Measurements from ENCODE around the gene TMEM250.

- TF ChIP-seq, protein P1, sequence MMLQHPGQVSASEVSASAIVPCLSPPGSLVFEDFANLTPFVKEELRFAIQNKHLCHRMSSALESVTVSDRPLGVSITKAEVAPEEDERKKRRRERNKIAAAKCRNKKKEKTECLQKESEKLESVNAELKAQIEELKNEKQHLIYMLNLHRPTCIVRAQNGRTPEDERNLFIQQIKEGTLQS (IDR thresholded peaks at IDR 0.05), result no peak
- TF ChIP-seq RAD21 (IDR thresholded peaks at IDR 0.05; ENCODE audit: low read depth), result no peak
- TF ChIP-seq CTCF (IDR thresholded peaks at IDR 0.05 in 2 of 3, conservative IDR thresholded peaks at IDR 0.05 in 1 of 3; ENCODE audit: borderline replicate concordance in 1 of 3, insufficient read depth in 1 of 3, low read depth in 2 of 3, low read length in 2 of 3), result no peak
- no peak for TF ChIP-seq POLR2A (IDR thresholded peaks at IDR 0.05; ENCODE audit: borderline replicate concordance, extremely low read depth, insufficient read depth, insufficient read length)
- TF ChIP-seq, protein P2, sequence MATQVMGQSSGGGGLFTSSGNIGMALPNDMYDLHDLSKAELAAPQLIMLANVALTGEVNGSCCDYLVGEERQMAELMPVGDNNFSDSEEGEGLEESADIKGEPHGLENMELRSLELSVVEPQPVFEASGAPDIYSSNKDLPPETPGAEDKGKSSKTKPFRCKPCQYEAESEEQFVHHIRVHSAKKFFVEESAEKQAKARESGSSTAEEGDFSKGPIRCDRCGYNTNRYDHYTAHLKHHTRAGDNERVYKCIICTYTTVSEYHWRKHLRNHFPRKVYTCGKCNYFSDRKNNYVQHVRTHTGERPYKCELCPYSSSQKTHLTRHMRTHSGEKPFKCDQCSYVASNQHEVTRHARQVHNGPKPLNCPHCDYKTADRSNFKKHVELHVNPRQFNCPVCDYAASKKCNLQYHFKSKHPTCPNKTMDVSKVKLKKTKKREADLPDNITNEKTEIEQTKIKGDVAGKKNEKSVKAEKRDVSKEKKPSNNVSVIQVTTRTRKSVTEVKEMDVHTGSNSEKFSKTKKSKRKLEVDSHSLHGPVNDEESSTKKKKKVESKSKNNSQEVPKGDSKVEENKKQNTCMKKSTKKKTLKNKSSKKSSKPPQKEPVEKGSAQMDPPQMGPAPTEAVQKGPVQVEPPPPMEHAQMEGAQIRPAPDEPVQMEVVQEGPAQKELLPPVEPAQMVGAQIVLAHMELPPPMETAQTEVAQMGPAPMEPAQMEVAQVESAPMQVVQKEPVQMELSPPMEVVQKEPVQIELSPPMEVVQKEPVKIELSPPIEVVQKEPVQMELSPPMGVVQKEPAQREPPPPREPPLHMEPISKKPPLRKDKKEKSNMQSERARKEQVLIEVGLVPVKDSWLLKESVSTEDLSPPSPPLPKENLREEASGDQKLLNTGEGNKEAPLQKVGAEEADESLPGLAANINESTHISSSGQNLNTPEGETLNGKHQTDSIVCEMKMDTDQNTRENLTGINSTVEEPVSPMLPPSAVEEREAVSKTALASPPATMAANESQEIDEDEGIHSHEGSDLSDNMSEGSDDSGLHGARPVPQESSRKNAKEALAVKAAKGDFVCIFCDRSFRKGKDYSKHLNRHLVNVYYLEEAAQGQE (IDR thresholded peaks at IDR 0.05; ENCODE audit: low read depth), result no peak
- TF ChIP-seq POLR2AphosphoS5 (IDR thresholded peaks at IDR 0.05; ENCODE audit: low read depth, low read length), result no peak
Observed at GRCh38 chr9:136149853-136150252, 31.2 kb upstream of the TMEM250 start.
